ENCODE data around the gene LCN2. TPM values are rescaled to one million over a fixed set of nuclear protein-coding genes. Genes with fewer than 3 reads are reported as not detected.

LCN2 gene
- polyA plus RNA-seq, 1 donor = 0.93 TPM

DNA sequence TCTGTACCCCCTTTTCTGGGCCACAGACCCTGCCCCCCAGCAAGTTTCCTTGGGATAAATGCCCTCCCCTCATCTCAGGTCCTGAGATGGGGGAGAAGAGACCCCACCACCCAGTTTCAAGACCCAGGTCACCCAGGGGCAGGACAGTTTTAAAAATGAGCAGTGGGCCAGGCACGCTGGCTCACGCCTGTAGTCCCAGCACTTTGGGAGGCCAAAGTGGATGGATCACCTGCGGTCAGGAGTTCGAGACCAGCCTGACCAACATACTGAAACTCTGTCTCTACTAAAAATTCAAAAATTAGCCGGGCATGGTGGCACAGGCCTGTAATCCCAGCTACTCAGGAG is 27.8 kb upstream of the LCN2 start:
- DNase-seq = no peak
- H3K27me3 ChIP-seq (ENCODE audit: control insufficient read depth, insufficient read depth, low read length) = no peaks in the 10 kb centered on the region

DNA sequence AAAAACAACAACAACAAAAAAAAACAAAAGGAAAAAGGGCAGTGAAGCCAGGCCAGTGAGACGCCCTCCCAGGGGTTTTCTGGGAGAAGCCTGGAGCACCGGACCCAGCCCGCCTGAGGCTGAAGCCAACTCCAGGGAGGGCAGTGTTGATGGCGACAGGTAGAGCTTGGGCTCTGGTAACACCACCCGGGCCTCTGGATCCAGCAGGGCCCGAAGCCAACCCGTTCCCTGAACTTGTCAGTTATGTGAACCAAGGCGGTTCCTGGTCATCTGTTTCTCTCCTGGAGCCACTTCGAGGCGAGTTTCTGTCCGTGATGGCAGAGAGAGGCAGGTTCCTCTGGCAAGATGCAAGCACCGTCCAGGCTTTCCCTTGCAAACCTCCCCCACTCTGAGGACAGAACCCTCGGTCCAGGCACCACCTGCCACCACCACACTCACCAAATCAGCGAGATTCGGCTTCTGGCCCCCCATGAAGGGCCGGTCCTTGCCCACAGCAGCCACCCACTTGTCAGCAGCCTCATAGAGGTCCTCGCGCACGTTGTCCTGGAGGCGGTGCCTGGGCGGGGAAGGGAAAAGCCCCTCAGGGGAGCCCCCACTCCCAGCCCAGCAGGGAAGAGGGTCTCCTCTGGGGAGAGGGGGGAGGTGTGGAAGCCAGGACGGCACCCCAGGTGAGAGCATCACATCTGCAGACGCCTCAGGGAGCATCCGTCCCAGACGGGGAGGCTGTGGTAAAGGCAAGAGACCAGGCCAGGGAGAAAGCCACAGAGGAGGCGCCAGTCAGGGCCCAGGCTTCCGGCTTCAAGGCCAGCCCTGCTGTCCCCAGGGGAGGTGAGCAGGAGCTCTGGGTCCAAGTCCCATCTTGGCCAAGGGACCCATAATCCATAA is 27.1 kb upstream of the LCN2 start:
- DNase-seq = no peak
- H3K4me1 ChIP-seq (ENCODE audit: control insufficient read depth, insufficient read depth, low read length) = peaks cover 16% of the 10 kb centered on the region
- H3K27ac ChIP-seq (ENCODE audit: low read length) = no peak overlapping the region
- WGBS (ENCODE audit: insufficient coverage, low lambda C conversion rate) = no CpG with 5 or more reads among the region's 27 CpGs
- no peaks in the 10 kb centered on the region for H3K27me3 ChIP-seq (ENCODE audit: control insufficient read depth, insufficient read depth, low read length)
- no peak overlapping the region for H3K4me3 ChIP-seq (ENCODE audit: low read length)
- no peaks in the 10 kb centered on the region for H3K9me3 ChIP-seq (ENCODE audit: control insufficient read depth, low read depth, low read length)
- H3K36me3 ChIP-seq (ENCODE audit: control insufficient read depth, insufficient read depth, low read length) = peaks cover 55% of the 10 kb centered on the region

More for the DNA sequence above, 27.8 kb upstream of the LCN2 start:
- H3K9me3 ChIP-seq (ENCODE audit: control insufficient read depth, low read depth, low read length) = no peaks in the 10 kb centered on the region
- no peak overlapping the region for H3K4me3 ChIP-seq (ENCODE audit: low read length)
- H3K4me1 ChIP-seq (ENCODE audit: control insufficient read depth, insufficient read depth, low read length) = peaks cover 23% of the 10 kb centered on the region
- H3K36me3 ChIP-seq (ENCODE audit: control insufficient read depth, insufficient read depth, low read length) = peaks cover 55% of the 10 kb centered on the region
- WGBS (ENCODE audit: insufficient coverage, low lambda C conversion rate) = no CpG with 5 or more reads among the region's 5 CpGs
- H3K27ac ChIP-seq (ENCODE audit: low read length) = no peak overlapping the region

DNA sequence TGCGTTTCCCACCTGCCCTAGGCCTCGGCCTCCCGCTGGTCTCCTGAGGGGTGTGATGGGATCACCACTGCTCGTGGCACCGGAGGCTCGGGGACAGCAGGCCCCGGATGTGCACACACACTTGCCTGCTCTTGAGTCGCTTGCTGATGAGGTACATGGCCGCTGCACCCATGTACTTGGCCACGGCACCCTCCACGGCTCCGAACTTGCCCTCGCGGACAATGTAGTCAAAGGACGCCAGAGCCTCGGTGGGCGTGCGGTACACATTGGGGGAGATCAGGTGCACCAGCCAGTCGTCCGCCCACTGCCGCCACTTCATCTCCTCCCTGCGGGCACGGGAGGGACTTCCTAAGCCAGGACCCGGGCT is 26.5 kb upstream of the LCN2 start:
- Histone ChIP-seq H3K36me3 (ENCODE audit: control insufficient read depth, insufficient read depth, low read length) (peaks cover 55% of the 10 kb centered on the region), H3K4me3 (ENCODE audit: low read length) (no peak overlapping the region), H3K27ac (ENCODE audit: low read length) (no peak overlapping the region), H3K27me3 (ENCODE audit: control insufficient read depth, insufficient read depth, low read length) (no peaks in the 10 kb centered on the region), H3K4me1 (ENCODE audit: control insufficient read depth, insufficient read depth, low read length) (peaks cover 11% of the 10 kb centered on the region), H3K9me3 (ENCODE audit: control insufficient read depth, low read depth, low read length) (no peaks in the 10 kb centered on the region)
- DNase-seq = no peak
- WGBS (ENCODE audit: insufficient coverage, low lambda C conversion rate) = no CpG with 5 or more reads among the region's 24 CpGs

DNA sequence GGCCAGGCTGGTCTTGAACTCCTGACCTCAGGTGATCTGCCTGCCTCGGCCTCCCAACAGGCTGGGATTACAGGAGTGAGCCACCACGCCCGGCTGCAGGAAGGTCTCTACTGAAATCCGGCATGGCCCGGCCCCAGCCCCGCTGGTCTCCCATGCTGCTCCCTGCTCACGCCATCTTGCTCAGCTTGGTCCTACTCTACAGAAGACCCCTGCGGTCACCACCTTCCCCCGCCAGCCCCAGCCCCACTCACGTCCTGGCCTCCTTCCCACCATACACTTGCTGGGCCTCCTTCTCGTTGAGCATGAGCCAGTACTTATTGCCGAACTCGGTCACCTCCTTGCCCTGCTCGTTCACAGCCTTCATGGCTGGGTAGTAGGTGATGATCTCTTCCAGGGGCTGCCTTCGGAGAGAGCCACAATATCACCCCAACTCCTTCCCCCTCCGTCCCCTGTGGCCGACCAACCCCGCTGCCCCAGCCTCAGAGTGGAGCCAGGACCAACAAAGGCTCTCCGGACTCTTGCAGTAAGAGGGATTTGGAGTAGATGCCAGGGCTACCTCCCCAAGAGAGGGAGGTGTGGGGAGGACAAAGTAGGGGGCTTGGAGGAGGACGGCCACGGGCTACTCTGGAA is 25.7 kb upstream of the LCN2 start:
- WGBS (ENCODE audit: insufficient coverage, low lambda C conversion rate) = no CpG with 5 or more reads among the region's 21 CpGs
- Histone ChIP-seq H3K4me3 (ENCODE audit: low read length) (no peak overlapping the region), H3K4me1 (ENCODE audit: control insufficient read depth, insufficient read depth, low read length) (peaks cover 8% of the 10 kb centered on the region), H3K27ac (ENCODE audit: low read length) (no peak overlapping the region), H3K27me3 (ENCODE audit: control insufficient read depth, insufficient read depth, low read length) (no peaks in the 10 kb centered on the region), H3K36me3 (ENCODE audit: control insufficient read depth, insufficient read depth, low read length) (peaks cover 55% of the 10 kb centered on the region), H3K9me3 (ENCODE audit: control insufficient read depth, low read depth, low read length) (peaks cover 1% of the 10 kb centered on the region)
- no peak for DNase-seq

DNA sequence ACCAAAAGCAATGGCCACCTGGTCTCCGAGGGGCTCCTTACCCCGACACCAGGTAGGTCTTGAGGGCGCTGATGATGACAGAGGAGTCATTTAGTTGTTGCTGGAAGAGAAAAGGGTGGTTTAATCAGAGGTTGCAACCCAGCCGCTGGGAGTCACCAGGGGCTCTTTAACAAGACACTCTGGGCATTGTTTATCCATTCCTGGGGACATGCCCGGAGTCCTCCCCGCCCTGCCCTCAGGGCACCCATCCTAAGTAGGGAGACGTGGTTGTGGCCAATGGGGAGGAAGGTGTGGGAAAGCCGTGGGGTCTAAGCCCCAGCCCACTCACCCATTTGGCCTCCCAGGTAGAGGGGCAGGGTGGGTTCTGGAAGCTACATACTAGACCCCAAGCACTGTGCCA is 24.8 kb upstream of the LCN2 start:
- Histone ChIP-seq H3K27me3 (ENCODE audit: control insufficient read depth, insufficient read depth, low read length) (no peaks in the 10 kb centered on the region), H3K27ac (ENCODE audit: low read length) (no peak overlapping the region), H3K4me1 (ENCODE audit: control insufficient read depth, insufficient read depth, low read length) (peaks cover 16% of the 10 kb centered on the region), H3K9me3 (ENCODE audit: control insufficient read depth, low read depth, low read length) (peaks cover 10% of the 10 kb centered on the region), H3K4me3 (ENCODE audit: low read length) (no peak overlapping the region), H3K36me3 (ENCODE audit: control insufficient read depth, insufficient read depth, low read length) (peaks cover 55% of the 10 kb centered on the region)
- DNase-seq = no peak
- WGBS (ENCODE audit: insufficient coverage, low lambda C conversion rate) = no CpG with 5 or more reads among the region's 8 CpGs

DNA sequence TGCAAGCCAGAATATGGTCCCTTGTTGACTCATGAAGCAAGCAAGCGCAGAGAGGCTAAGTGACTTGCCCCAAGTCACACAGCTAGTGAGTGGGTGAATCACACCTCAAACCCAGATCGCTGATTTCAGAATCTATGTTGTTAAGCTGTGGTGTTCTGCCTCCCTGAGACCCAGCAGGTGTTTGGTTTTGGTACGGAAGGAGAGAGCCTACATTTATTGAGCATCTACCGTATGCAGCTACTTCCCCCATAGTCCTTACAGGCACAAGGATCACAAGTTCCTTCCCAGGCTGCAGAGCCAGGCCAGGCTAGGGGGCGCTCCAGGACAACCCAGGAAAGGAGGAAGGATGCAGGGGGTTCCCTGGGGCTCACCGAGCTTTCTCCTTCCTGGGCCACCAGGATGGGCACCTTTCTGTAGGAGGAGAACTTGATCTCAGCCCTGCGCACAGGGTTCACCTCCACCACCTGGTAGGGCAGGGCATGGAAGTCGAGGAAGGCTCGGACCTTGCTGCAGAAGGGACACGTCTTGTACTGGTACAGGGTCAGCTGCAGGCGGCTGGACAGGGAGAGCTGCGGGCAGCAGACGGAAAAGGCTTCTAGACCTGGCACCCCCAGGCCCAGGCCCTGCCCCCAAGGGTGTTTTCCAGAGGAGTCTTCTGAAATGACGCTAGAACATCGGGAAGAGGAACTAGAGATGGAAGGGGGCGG is 24.2 kb upstream of the LCN2 start:
- Histone ChIP-seq H3K4me3 (ENCODE audit: low read length) (no peak overlapping the region), H3K27ac (ENCODE audit: low read length) (no peak overlapping the region), H3K36me3 (ENCODE audit: control insufficient read depth, insufficient read depth, low read length) (peaks cover 54% of the 10 kb centered on the region), H3K9me3 (ENCODE audit: control insufficient read depth, low read depth, low read length) (peaks cover 11% of the 10 kb centered on the region), H3K4me1 (ENCODE audit: control insufficient read depth, insufficient read depth, low read length) (peaks cover 16% of the 10 kb centered on the region), H3K27me3 (ENCODE audit: control insufficient read depth, insufficient read depth, low read length) (no peaks in the 10 kb centered on the region)
- peak; percentile 54 to 63 for DNase-seq
- WGBS (ENCODE audit: insufficient coverage, low lambda C conversion rate) = 72% methylated on average over 2 of the region's 16 CpGs

DNA sequence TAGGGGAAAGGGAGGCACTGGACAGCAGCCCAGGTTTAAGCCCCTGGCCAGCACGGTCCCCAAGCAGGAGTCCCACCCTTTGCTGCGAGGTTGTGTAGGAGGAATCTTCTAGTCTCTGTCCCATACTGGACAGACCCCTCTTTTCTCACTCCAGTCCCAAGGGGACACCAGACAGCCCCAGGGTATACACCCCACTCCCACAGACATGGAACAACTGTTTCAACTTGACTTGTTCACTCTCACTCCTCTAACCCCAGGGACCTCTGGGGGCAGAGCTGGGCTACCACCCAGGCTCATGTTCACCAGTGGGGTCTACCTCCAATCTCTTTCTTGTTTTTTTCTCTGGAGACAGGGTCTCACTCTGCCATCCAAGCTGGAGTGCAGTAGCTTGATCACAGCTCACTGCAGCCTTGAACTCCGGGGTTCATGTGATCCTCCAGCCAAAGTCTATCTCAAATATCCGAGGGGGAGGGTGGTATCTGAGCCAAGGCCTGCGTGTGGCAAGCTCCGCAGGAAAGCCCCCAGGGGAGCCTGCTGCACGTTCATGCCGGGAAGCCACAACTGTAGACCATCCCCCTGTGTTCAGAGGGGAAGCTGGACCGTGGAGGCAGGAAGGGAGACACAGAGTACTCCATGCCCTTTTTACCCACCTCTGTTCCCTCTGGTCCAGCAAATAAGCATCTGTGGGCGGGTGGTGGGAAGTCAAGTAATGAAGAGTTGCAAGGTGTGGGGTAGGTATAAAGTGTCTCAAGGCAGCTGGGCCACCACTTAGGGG is 23.5 kb upstream of the LCN2 start:
- H3K27ac ChIP-seq (ENCODE audit: low read length) = no peak overlapping the region
- no CpG with 5 or more reads among the region's 10 CpGs for WGBS (ENCODE audit: insufficient coverage, low lambda C conversion rate)
- peaks cover 11% of the 10 kb centered on the region for H3K9me3 ChIP-seq (ENCODE audit: control insufficient read depth, low read depth, low read length)
- no peaks in the 10 kb centered on the region for H3K27me3 ChIP-seq (ENCODE audit: control insufficient read depth, insufficient read depth, low read length)
- H3K4me1 ChIP-seq (ENCODE audit: control insufficient read depth, insufficient read depth, low read length) = peaks cover 21% of the 10 kb centered on the region
- peak overlapping the region; percentile 1 for H3K4me3 ChIP-seq (ENCODE audit: low read length)
- H3K36me3 ChIP-seq (ENCODE audit: control insufficient read depth, insufficient read depth, low read length) = peaks cover 48% of the 10 kb centered on the region
- peak in 1 of 2 donors; percentile 11 for DNase-seq

DNA sequence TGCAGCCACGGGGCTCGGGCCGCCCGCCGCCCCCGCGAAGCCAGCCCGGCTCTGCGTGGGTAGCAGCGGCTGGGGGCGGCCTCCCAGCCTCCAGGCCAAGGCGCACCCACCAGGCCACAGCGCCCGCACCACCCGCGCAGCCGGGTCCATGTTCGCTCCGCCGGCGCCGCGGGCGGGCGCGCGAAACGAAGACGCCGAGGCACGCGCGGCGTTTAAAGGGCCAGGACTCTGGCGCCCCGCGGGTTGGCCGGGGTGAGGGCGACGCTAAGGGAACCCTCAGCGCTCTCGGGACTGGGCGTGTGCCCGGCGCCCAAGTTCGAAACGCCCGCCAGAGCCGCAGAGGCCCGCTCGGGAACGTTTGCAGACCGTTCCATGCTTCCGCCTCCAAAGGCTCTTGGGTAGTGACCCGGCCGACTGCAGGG is 21.7 kb upstream of the LCN2 start, which contains the start of gene PTGES2:
TSS of gene PTGES2 (minus strand) at position 162 of the 422 bp plus-strand sequence. CDS start at position 150, 12 bp downstream.
- DNase-seq = peak; percentile 78 to 93
- H3K27ac ChIP-seq (ENCODE audit: low read length) = peak within 1 kb of the TSS; percentile 97
- WGBS (ENCODE audit: insufficient coverage, low lambda C conversion rate) = no CpG with 5 or more reads among the region's 56 CpGs
- peaks cover 34% of the 10 kb centered on the region for H3K4me1 ChIP-seq (ENCODE audit: control insufficient read depth, insufficient read depth, low read length)
- peaks cover 11% of the 10 kb centered on the region for H3K9me3 ChIP-seq (ENCODE audit: control insufficient read depth, low read depth, low read length)
- peak within 1 kb of the TSS; percentile 100 for H3K4me3 ChIP-seq (ENCODE audit: low read length)
- H3K27me3 ChIP-seq (ENCODE audit: control insufficient read depth, insufficient read depth, low read length) = no peaks in the 10 kb centered on the region
- H3K36me3 ChIP-seq (ENCODE audit: control insufficient read depth, insufficient read depth, low read length) = peaks cover 31% of the 10 kb centered on the region

DNA sequence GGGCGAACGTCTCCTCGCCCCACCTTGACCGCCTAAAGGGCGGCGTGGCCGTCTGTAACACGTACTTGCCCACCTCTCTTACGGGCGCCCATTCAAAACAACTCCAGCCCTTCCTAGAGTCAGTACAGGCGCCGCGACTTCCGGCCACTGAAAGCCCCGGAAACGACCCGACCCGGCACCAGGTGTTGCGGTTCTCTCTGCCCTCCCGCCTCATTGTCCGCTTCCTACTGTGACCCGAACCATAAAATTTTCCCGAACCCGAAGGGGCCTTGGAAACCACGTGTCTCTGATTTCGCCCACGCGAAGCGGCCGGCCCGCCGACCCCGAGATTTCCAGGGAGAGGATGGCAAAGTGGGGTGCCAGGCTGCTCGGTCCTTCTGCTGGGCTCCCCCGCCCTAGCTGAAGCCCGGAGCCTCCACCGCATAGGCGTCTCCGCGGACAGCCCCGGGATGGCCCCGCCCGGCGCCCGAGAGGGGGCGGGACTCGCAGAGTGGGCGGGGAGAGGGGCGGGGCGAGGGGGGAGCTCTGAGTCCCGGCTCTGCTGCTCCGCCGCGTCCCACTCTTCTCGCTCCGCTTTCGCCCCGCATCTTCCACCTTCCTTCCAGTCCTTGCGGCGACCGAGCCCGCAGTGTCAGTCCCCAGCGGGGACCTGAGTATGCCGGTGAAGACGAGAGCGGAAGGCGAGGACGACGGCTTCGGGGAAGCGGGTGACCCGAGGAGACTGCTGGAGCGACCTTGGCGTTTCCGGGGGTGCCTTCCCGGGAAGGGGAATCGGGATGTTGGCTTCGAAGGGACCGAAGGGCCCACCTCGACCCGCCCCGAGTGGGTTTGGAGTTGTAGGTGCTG is 21.0 kb upstream of the LCN2 start:
- H3K27me3 ChIP-seq (ENCODE audit: control insufficient read depth, insufficient read depth, low read length) = no peaks in the 10 kb centered on the region
- peak overlapping the region; percentile 97 for H3K27ac ChIP-seq (ENCODE audit: low read length)
- no CpG with 5 or more reads among the region's 82 CpGs for WGBS (ENCODE audit: insufficient coverage, low lambda C conversion rate)
- H3K9me3 ChIP-seq (ENCODE audit: control insufficient read depth, low read depth, low read length) = peaks cover 11% of the 10 kb centered on the region
- DNase-seq = peak; percentile 86 to 97
- peaks cover 37% of the 10 kb centered on the region for H3K4me1 ChIP-seq (ENCODE audit: control insufficient read depth, insufficient read depth, low read length)
- H3K36me3 ChIP-seq (ENCODE audit: control insufficient read depth, insufficient read depth, low read length) = peaks cover 25% of the 10 kb centered on the region
- peak overlapping the region; percentile 100 for H3K4me3 ChIP-seq (ENCODE audit: low read length)
